Measurements from ENCODE around the gene CRTC1.

GRCh38 chr19:18783958-18784785, 100.7 kb downstream of the CRTC1 start:
- no peak for TF ChIP-seq POLR2A (IDR thresholded peaks at IDR 0.05)
- no peak for TF ChIP-seq CTCF (IDR thresholded peaks at IDR 0.05)
- TF ChIP-seq POLR2AphosphoS5 (IDR thresholded peaks at IDR 0.05): no peak
